HepG2 (cell line): Measurements from ENCODE around the gene IGFBP6. TPM values are rescaled to one million over a fixed set of nuclear protein-coding genes. Genes with fewer than 3 reads are reported as not detected.

ENCODE experiments used
- ARID2 ChIP-seq: sonication (generic); formaldehyde crosslinking; IDR thresholded peaks from 2 replicates; pipeline ENCODE4 v1.8.1; 2022; ENCODE audit warnings: mild to moderate bottlenecking, missing genetic modification reagents, borderline replicate concordance
- ERF ChIP-seq: IDR thresholded peaks from 2 replicates; pipeline ENCODE4 v1.6.1; 2018; ENCODE audit warnings: missing biosample characterization, missing genetic modification reagents
- IKZF4 ChIP-seq: sonication (generic); formaldehyde crosslinking; IDR thresholded peaks from 2 replicates; pipeline ENCODE4 v1.5.1; 2020; ENCODE audit warnings: borderline replicate concordance, mild to moderate bottlenecking, low read depth, missing genetic modification reagents; ENCODE audit errors: not compliant biosample characterization
- NCOR1 ChIP-seq: fragments of 200-600 bp; sonication (generic); IDR thresholded peaks from 2 replicates; pipeline ENCODE4 v1.7.0; 2017; ENCODE audit warnings: antibody characterized with exemption, low read length, borderline replicate concordance
- TBP ChIP-seq: sonication (generic); formaldehyde crosslinking; IDR thresholded peaks from 2 replicates; pipeline ENCODE4 v1.5.0; 2020; ENCODE audit warnings: missing genetic modification reagents
- TRIM24 ChIP-seq: sonication (generic); formaldehyde crosslinking; IDR thresholded peaks from 2 replicates; pipeline ENCODE4 v1.8.0; 2022; ENCODE audit warnings: mild to moderate bottlenecking, missing genetic modification reagents
- ZNF138 ChIP-seq: sonication (generic); formaldehyde crosslinking; IDR thresholded peaks from 2 replicates; pipeline ENCODE4 v1.5.0; 2020; ENCODE audit warnings: mild to moderate bottlenecking, low read depth, missing genetic modification reagents
- ZNF274 ChIP-seq: sonication (generic); formaldehyde crosslinking; IDR thresholded peaks from 2 replicates; pipeline ENCODE4 v1.5.1; 2020; ENCODE audit warnings: mild to moderate bottlenecking, missing genetic modification reagents
- ZNF354B ChIP-seq: sonication (generic); formaldehyde crosslinking; IDR thresholded peaks from 2 replicates; pipeline ENCODE4 v1.8.0; 2022; ENCODE audit warnings: mild to moderate bottlenecking, missing genetic modification reagents
- ZNF430 ChIP-seq: sonication (generic); formaldehyde crosslinking; IDR thresholded peaks from 2 replicates; pipeline ENCODE4 v1.9.0; 2021; ENCODE audit warnings: mild to moderate bottlenecking, missing genetic modification reagents
- ZNF629 ChIP-seq: sonication (generic); formaldehyde crosslinking; conservative IDR thresholded peaks from 2 replicates; pipeline ENCODE4 v1.5.0; 2020; ENCODE audit warnings: missing genetic modification reagents
- polyA plus RNA-seq, 8 experiments: library from polyadenylated mRNA; depleted of rRNA in 3 of 8; stranded (reverse) in 7 of 8; unstranded in 1 of 8; fragments of >200 nt; fragmentation: Illumina TruSeq in 4 of 8; extraction: Trizol in 4 of 8; gene quantifications; 2 replicates each; pipeline versions ENCODE4 v1.2.1 to v1.2.3, GENCODE V29; 2011 to 2016; ENCODE audit warnings: low read depth in 4 of 8, missing spikeins in 1 of 8, mixed read lengths in 1 of 8; ENCODE audit not compliant: insufficient read depth in 1 of 8
- total RNA-seq, 5 experiments: library from RNA; depleted of rRNA; stranded (reverse); fragments of >200 nt; fragmentation: Illumina TruSeq; extraction: Trizol; gene quantifications; 2 replicates each; pipeline ENCODE4 v1.2.3, GENCODE V29; 2016; ENCODE audit warnings: low read depth in 1 of 5
- TF ChIP-seq, protein P1 (sequence below): sonication (generic); formaldehyde crosslinking; IDR thresholded peaks from 2 replicates; pipeline ENCODE4 v1.4.0; 2020; ENCODE audit warnings: mild to moderate bottlenecking, missing genetic modification reagents
- TF ChIP-seq, protein P2 (sequence below): sonication (generic); formaldehyde crosslinking; IDR thresholded peaks from 2 replicates; pipeline ENCODE4 v1.4.0; 2020; ENCODE audit warnings: missing genetic modification reagents
- TF ChIP-seq, protein P3 (sequence below): IDR thresholded peaks from 2 replicates; pipeline ENCODE4 v1.6.1; 2016; ENCODE audit warnings: missing genetic modification reagents, missing compliant biosample characterization
- TF ChIP-seq, protein P4 (sequence below): sonication (generic); formaldehyde crosslinking; IDR thresholded peaks from 2 replicates; pipeline ENCODE4 v1.5.1; 2020; ENCODE audit warnings: mild to moderate bottlenecking, missing genetic modification reagents
- TF ChIP-seq, protein P5 (sequence below): sonication (generic); formaldehyde crosslinking; IDR thresholded peaks from 2 replicates; pipeline ENCODE4 v1.4.0; 2020; ENCODE audit warnings: missing genetic modification reagents

The IGFBP6 gene
- total and polyA plus RNA-seq, 2 of the 13 experiments (the other 11 are each of a cell fraction or from before 2014, with no cell fraction given): 3.9 to 25.2 TPM

DNA sequence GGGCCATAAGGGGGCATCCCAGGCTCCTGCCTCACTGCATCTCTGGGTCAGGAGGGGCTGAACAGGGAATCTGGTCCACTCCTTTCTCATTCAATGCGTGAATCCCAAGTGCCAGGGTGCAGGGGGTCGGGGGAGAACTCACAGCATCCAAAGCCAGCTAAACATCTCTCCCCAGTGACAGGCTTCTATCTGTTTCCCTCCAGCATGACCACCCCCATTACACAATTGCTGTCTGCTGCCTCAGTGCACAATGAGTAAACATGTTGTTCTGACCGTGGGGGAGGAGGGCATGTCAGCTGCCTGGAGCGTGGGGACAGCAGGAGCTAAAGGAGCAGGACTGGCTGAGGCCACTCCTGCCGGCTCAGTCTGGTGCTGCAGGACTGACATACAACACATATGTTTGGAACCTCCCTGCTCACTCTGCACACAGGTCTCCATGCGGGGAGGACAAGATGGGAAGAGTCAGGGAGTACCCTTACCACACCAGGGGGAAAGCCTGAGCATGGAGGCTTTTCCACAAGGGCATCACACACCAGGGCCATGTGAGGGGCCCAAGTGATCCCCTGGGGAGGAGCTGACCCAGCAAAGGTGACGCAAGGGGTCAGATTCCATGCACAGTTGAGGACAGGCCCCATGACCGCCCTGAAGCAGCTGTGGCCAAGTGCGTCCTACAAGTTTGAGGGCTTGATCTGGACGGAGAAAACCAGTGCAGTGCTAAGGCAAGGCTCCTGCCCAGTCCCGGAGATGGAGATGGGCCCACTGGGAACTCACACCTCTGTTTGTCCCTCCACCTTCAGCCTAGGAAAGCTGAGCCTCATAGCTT, 46.2 kb upstream of the IGFBP6 start (continued):
- TF ChIP-seq ERF (CRISPR knock-in tag) (peak; percentile 38; the same call in 1 of the 2 replicates), IKZF4 (CRISPR knock-in tag) (no peak), ARID2 (CRISPR knock-in tag) (peak; percentile 53; the same call in 1 of the 2 replicates), ZNF629 (CRISPR knock-in tag) (0 out of 2 replicates have a peak, but pooled peaks have one; percentile 27), ZNF430 (peak; percentile 42; the same call in 1 of the 2 replicates), ZNF274 (CRISPR knock-in tag) (no peak), TRIM24 (CRISPR knock-in tag) (no peak), NCOR1 (peak; percentile 50; the same call in 1 of the 2 replicates), ZNF354B (CRISPR knock-in tag) (no peak), TBP (CRISPR knock-in tag) (no peak), ZNF138 (CRISPR knock-in tag) (no peak)
- TF ChIP-seq, protein P1, sequence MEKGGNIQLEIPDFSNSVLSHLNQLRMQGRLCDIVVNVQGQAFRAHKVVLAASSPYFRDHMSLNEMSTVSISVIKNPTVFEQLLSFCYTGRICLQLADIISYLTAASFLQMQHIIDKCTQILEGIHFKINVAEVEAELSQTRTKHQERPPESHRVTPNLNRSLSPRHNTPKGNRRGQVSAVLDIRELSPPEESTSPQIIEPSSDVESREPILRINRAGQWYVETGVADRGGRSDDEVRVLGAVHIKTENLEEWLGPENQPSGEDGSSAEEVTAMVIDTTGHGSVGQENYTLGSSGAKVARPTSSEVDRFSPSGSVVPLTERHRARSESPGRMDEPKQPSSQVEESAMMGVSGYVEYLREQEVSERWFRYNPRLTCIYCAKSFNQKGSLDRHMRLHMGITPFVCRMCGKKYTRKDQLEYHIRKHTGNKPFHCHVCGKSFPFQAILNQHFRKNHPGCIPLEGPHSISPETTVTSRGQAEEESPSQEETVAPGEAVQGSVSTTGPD (CRISPR knock-in tag): no peak
- TF ChIP-seq, protein P2, sequence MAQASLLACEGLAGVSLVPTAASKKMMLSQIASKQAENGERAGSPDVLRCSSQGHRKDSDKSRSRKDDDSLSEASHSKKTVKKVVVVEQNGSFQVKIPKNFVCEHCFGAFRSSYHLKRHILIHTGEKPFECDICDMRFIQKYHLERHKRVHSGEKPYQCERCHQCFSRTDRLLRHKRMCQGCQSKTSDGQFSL: 0 out of 2 replicates have a peak, but pooled peaks have one; percentile 47
- TF ChIP-seq, protein P3, sequence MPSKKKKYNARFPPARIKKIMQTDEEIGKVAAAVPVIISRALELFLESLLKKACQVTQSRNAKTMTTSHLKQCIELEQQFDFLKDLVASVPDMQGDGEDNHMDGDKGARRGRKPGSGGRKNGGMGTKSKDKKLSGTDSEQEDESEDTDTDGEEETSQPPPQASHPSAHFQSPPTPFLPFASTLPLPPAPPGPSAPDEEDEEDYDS (CRISPR knock-in tag): no peak
- TF ChIP-seq, protein P4, sequence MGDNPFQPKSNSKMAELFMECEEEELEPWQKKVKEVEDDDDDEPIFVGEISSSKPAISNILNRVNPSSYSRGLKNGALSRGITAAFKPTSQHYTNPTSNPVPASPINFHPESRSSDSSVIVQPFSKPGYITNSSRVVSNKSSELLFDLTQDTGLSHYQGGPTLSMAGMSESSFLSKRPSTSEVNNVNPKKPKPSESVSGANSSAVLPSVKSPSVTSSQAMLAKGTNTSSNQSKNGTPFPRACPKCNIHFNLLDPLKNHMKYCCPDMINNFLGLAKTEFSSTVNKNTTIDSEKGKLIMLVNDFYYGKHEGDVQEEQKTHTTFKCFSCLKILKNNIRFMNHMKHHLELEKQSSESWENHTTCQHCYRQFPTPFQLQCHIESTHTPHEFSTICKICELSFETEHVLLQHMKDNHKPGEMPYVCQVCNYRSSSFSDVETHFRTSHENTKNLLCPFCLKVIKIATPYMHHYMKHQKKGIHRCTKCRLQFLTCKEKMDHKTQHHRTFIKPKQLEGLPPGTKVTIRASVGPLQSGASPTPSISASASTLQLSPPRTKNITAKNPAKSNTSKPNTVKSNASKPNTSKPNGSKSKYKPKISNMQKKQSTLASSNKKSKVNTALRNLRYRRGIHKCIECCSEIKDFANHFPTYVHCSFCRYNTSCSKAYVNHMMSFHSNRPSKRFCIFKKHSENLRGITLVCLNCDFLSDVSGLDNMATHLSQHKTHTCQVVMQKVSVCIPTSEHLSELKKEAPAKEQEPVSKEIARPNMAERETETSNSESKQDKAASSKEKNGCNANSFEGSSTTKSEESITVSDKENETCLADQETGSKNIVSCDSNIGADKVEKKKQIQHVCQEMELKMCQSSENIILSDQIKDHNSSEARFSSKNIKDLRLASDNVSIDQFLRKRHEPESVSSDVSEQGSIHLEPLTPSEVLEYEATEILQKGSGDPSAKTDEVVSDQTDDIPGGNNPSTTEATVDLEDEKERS (CRISPR knock-in tag): peak; percentile 16; the same call in 1 of the 2 replicates
- TF ChIP-seq, protein P5, sequence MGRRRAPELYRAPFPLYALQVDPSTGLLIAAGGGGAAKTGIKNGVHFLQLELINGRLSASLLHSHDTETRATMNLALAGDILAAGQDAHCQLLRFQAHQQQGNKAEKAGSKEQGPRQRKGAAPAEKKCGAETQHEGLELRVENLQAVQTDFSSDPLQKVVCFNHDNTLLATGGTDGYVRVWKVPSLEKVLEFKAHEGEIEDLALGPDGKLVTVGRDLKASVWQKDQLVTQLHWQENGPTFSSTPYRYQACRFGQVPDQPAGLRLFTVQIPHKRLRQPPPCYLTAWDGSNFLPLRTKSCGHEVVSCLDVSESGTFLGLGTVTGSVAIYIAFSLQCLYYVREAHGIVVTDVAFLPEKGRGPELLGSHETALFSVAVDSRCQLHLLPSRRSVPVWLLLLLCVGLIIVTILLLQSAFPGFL (CRISPR knock-in tag): no peak
